ENCODE results near the gene ZFYVE21.

- no peak for TF ChIP-seq CTCF (conservative IDR thresholded peaks at IDR 0.05; ENCODE audit: low read depth, low read length)
- TF ChIP-seq EZH2phosphoT487 (IDR thresholded peaks at IDR 0.05; ENCODE audit: borderline replicate concordance, low read length), result no peak
Measured at GRCh38 chr14:103718572-103718971, 3.0 kb downstream of the ZFYVE21 start.

All from PC-3 (cell line).